ENCODE data around the gene UNKL.

GRCh38 chr16:1444730-1445517 is 30.4 kb upstream of the UNKL start:
- TF ChIP-seq CTCF (IDR thresholded peaks at IDR 0.05) (no peak), EZH2 (IDR thresholded peaks at IDR 0.05) (no peak), EZH2phosphoT487 (IDR thresholded peaks at IDR 0.05) (no peak)

Data from neural progenitor cell (in vitro differentiated cells).